Keratinocyte (primary cell): ENCODE results near the gene MYBPH. TPM values are rescaled to one million over a fixed set of nuclear protein-coding genes. Genes with fewer than 3 reads are reported as not detected.

Source experiments
- DNase-seq: peaks from one replicate; pipeline ENCODE4 v3.0.0-alpha.2; 2011; ENCODE audit warnings: low read depth, missing footprints, low spot score
- FAIRE-seq: peaks from 2 replicates; lab custom pipeline; 2011; peaks lifted over from hg19 to GRCh38; lab: Jason Lieb, UNC
- H2AFZ ChIP-seq: 2 replicates; pipeline ENCODE4 v1.6.0; 2012; ENCODE audit warnings: low read length, control low read depth, inconsistent platforms; ENCODE audit not compliant: control insufficient read depth
- H3K27ac ChIP-seq: 2 replicates; pipeline ENCODE4 v1.5.1; 2011; ENCODE audit warnings: low read length; ENCODE audit not compliant: control insufficient read depth, insufficient read depth
- H3K27me3 ChIP-seq: 3 replicates; pipeline ENCODE4 v1.6.0; 2011; ENCODE audit warnings: low read length; ENCODE audit not compliant: control insufficient read depth, insufficient read depth; ENCODE audit errors: extremely low read depth
- H3K36me3 ChIP-seq, 2 experiments: 2 replicates in 1 of 2; 3 replicates in 1 of 2; pipeline ENCODE4 v1.5.1; 2011; ENCODE audit warnings: low read length in 2 of 2, mild to moderate bottlenecking in 1 of 2; ENCODE audit not compliant: control insufficient read depth in 2 of 2, insufficient read depth in 2 of 2; ENCODE audit errors: extremely low read depth in 1 of 2
- H3K4me1 ChIP-seq: 3 replicates; pipeline ENCODE4 v1.5.1; 2011; ENCODE audit warnings: low read length; ENCODE audit not compliant: control insufficient read depth, insufficient read depth; ENCODE audit errors: extremely low read depth
- H3K4me2 ChIP-seq: 3 replicates; pipeline ENCODE4 v1.6.0; 2011; ENCODE audit warnings: low read depth, low read length; ENCODE audit not compliant: control insufficient read depth, insufficient read depth; ENCODE audit errors: extremely low read depth
- H3K4me3 ChIP-seq, 3 experiments: fragments of 200-600 bp in 1 of 3; sonication (generic) in 1 of 3; 2 replicates in 2 of 3; 3 replicates in 1 of 3; pipeline ENCODE4 v1.5.1; 2011 to 2016; ENCODE audit warnings: low read length in 3 of 3, mild to moderate bottlenecking in 3 of 3, control low read depth in 2 of 3, inconsistent platforms in 1 of 3, low read depth in 1 of 3, mixed read lengths in 1 of 3, mixed run types in 1 of 3, moderate library complexity in 1 of 3; ENCODE audit not compliant: control insufficient read depth in 2 of 3, insufficient read depth in 2 of 3; ENCODE audit errors: extremely low read depth in 1 of 3
- H3K79me2 ChIP-seq: 2 replicates; pipeline ENCODE4 v1.6.0; 2012; ENCODE audit warnings: low read length; ENCODE audit not compliant: control insufficient read depth, insufficient read depth
- H3K9ac ChIP-seq: 3 replicates; pipeline ENCODE4 v1.6.0; 2011; ENCODE audit warnings: low read length; ENCODE audit not compliant: control insufficient read depth, insufficient read depth; ENCODE audit errors: extremely low read depth
- H3K9me1 ChIP-seq: 3 replicates; pipeline ENCODE4 v1.6.0; 2011; ENCODE audit warnings: low read length; ENCODE audit not compliant: control insufficient read depth, insufficient read depth; ENCODE audit errors: extremely low read depth
- H3K9me3 ChIP-seq: 2 replicates; pipeline ENCODE4 v1.5.1; 2012; ENCODE audit warnings: low read depth, low read length; ENCODE audit not compliant: control insufficient read depth
- H4K20me1 ChIP-seq: 3 replicates; pipeline ENCODE4 v1.6.0; 2011; ENCODE audit warnings: low read length; ENCODE audit not compliant: control insufficient read depth, insufficient read depth; ENCODE audit errors: extremely low read depth
- CTCF ChIP-seq, 3 experiments: IDR thresholded peaks in 1 of 3; conservative IDR thresholded peaks in 1 of 3; optimal IDR thresholded peaks in 1 of 3; 2 replicates in 2 of 3; 3 replicates in 1 of 3; pipeline versions ENCODE3 to v1.5.1; 2011; ENCODE audit warnings: low read length in 3 of 3, mild to moderate bottlenecking in 3 of 3, moderate library complexity in 2 of 3, control low read depth in 1 of 3, inconsistent platforms in 1 of 3; ENCODE audit not compliant: insufficient read depth in 2 of 3; ENCODE audit errors: extremely low read depth in 1 of 3
- EZH2 ChIP-seq: IDR thresholded peaks from one replicate; pipeline ENCODE4 v1.6.1; 2012; ENCODE audit warnings: inconsistent platforms, mild to moderate bottlenecking, low read length, moderate library complexity
- dilution Hi-C: fragments of 300-500 bp; cut with MboI; formaldehyde crosslinking; loops from one replicate; pipeline ENCODE4 v1.7.0; 2020; ENCODE audit warnings: low sequenced_read_pairs; ENCODE audit not compliant: extremely low pct_ligation_motif_present
- polyA plus RNA-seq, 5 experiments: library from polyadenylated mRNA; depleted of rRNA in 3 of 5; stranded (reverse) in 3 of 5; stranded (forward) in 1 of 5; unstranded in 1 of 5; fragments of >200 nt; gene quantifications; 1 replicate in 1 of 5; 2 replicates in 3 of 5; 3 replicates in 1 of 5; pipeline versions ENCODE4 v1.2.1 to v1.2.3, GENCODE V29; 2011 to 2012; ENCODE audit warnings: missing spikeins in 2 of 5, low read depth in 1 of 5, low replicate concordance in 1 of 5

MYBPH gene
- polyA plus RNA-seq, 1 donor (not counting 4 experiments of a cell fraction or from before 2014, with no cell fraction given), result not detected

- FAIRE-seq, result no peak
- dilution Hi-C loops, result no loop called here
- Histone ChIP-seq H3K9ac (no peak overlapping the region), H3K27ac (no peak overlapping the region), H2AFZ (no peak overlapping the region), H3K4me2 (no peak overlapping the region), H3K79me2 (no peaks in the 10 kb centered on the region), H3K4me1 (no peaks in the 10 kb centered on the region), H3K4me3 (no peak overlapping the region), H3K27me3 (peaks cover 5% of the 10 kb centered on the region), H3K9me1 (no peaks in the 10 kb centered on the region), H3K9me3 (no peaks in the 10 kb centered on the region), H3K36me3 (no peaks in the 10 kb centered on the region), H4K20me1 (no peaks in the 10 kb centered on the region)
- DNase-seq, result no peak
- no peak for TF ChIP-seq EZH2
Measured at GRCh38 chr1:203200916-203201315, 25.3 kb upstream of the MYBPH start.

GRCh38 chr1:203199816-203200571 is 24.4 kb upstream of the MYBPH start:
- Histone ChIP-seq H3K36me3 (no peaks in the 10 kb centered on the region), H3K27me3 (peaks cover 5% of the 10 kb centered on the region), H3K9me3 (no peaks in the 10 kb centered on the region), H3K9me1 (no peaks in the 10 kb centered on the region), H2AFZ (no peak overlapping the region), H3K4me3 (no peak overlapping the region), H4K20me1 (no peaks in the 10 kb centered on the region), H3K79me2 (no peaks in the 10 kb centered on the region), H3K4me2 (no peak overlapping the region), H3K4me1 (no peaks in the 10 kb centered on the region), H3K27ac (no peak overlapping the region), H3K9ac (no peak overlapping the region)
- DNase-seq (peak; percentile 11), FAIRE-seq (no peak)
- TF ChIP-seq EZH2 (no peak), CTCF (optimal IDR thresholded peaks at IDR 0.05 in 1 of 3, IDR thresholded peaks at IDR 0.05 in 1 of 3, conservative IDR thresholded peaks at IDR 0.05 in 1 of 3; ENCODE audit: extremely low read depth in 1 of 3, insufficient read depth in 2 of 3, low read length in 3 of 3) (no peak)
- dilution Hi-C loops, result no loop called here

- no peaks in the 10 kb centered on the region for H3K9me3 ChIP-seq
- H2AFZ ChIP-seq, result no peak overlapping the region
- no peak overlapping the region for H3K9ac ChIP-seq
- no peak overlapping the region for H3K27ac ChIP-seq
- H3K4me3 ChIP-seq, result no peak overlapping the region
- no peaks in the 10 kb centered on the region for H4K20me1 ChIP-seq
- DNase-seq, result no peak
- no peaks in the 10 kb centered on the region for H3K9me1 ChIP-seq
- no peaks in the 10 kb centered on the region for H3K79me2 ChIP-seq
- dilution Hi-C loops, result no loop called here
- H3K4me1 ChIP-seq, result no peaks in the 10 kb centered on the region
- no peak for FAIRE-seq
- H3K27me3 ChIP-seq, result peaks cover 5% of the 10 kb centered on the region
- H3K4me2 ChIP-seq, result no peak overlapping the region
- no peaks in the 10 kb centered on the region for H3K36me3 ChIP-seq
- TF ChIP-seq EZH2, result no peak
- TF ChIP-seq CTCF (optimal IDR thresholded peaks at IDR 0.05 in 1 of 3, IDR thresholded peaks at IDR 0.05 in 1 of 3, conservative IDR thresholded peaks at IDR 0.05 in 1 of 3; ENCODE audit: extremely low read depth in 1 of 3, insufficient read depth in 2 of 3, low read length in 3 of 3), result no peak
Measured at GRCh38 chr1:203199481-203199815, 23.8 kb upstream of the MYBPH start.
